SK-N-MC (cell line): ENCODE measurements around the gene C7orf25.

Experiments used
- DNase-seq: peaks from one replicate; pipeline ENCODE4 v3.0.0-alpha.2; 2011; ENCODE audit warnings: low read depth, low spot score
- H3K27ac ChIP-seq: fragments of 200-600 bp; sonication (generic); 2 replicates; pipeline ENCODE4 v1.5.1; 2016; ENCODE audit warnings: mixed run types
- H3K36me3 ChIP-seq: fragments of 200-600 bp; sonication (generic); 2 replicates; pipeline ENCODE4 v1.6.1; 2017; ENCODE audit warnings: antibody characterized with exemption, low read length, mixed read lengths; ENCODE audit not compliant: insufficient read depth
- H3K4me3 ChIP-seq: fragments of 200-600 bp; sonication (generic); 2 replicates; pipeline ENCODE4 v1.5.1; 2016
- H3K9ac ChIP-seq: fragments of 200-600 bp; sonication (generic); 2 replicates; pipeline ENCODE4 v1.8.0; 2017; ENCODE audit warnings: mixed run types, mixed read lengths; ENCODE audit not compliant: insufficient read length
- H3K9me3 ChIP-seq: fragments of 200-600 bp; sonication (generic); 2 replicates; pipeline ENCODE4 v1.6.1; 2017; ENCODE audit warnings: low read depth, mild to moderate bottlenecking, antibody characterized with exemption, low read length, moderate library complexity, mixed read lengths
- EZH2 ChIP-seq: fragments of 200-600 bp; sonication (generic); IDR thresholded peaks from one replicate; pipeline ENCODE4 v1.6.1; 2017; ENCODE audit warnings: antibody characterized with exemption
- FOXP2 ChIP-seq: optimal IDR thresholded peaks from 2 replicates; pipeline ENCODE3; 2011; ENCODE audit warnings: mild to moderate bottlenecking, moderate library complexity; ENCODE audit not compliant: insufficient read depth; ENCODE audit errors: extremely low read length, control extremely low read depth
- POLR2AphosphoS5 ChIP-seq: IDR thresholded peaks from 2 replicates; pipeline ENCODE4 v1.6.1; 2012; ENCODE audit warnings: mild to moderate bottlenecking, low read depth, low read length, borderline replicate concordance

The C7orf25 gene

GRCh38 chr7:42911454-42912447 lies at the start of gene C7orf25:
C7orf25 (minus strand) TSS chr7:42912070; CDS start chr7:42910900, 1,170 bp downstream.
- peak within 1 kb of the TSS; percentile 96 for H3K9ac ChIP-seq
- H3K27ac ChIP-seq = peak within 1 kb of the TSS; percentile 42; the same call in 1 of the 2 replicates
- peak; percentile 39 for DNase-seq
- TF ChIP-seq POLR2AphosphoS5 = peak; percentile 81; the same call in 1 of the 2 replicates
- peak; percentile 78 for TF ChIP-seq FOXP2
- no peak for TF ChIP-seq EZH2
- H3K9me3 ChIP-seq = no peaks in the 10 kb centered on the region
- H3K36me3 ChIP-seq = peaks cover 24% of the 10 kb centered on the region
- peak within 1 kb of the TSS; percentile 96 for H3K4me3 ChIP-seq

- H3K36me3 ChIP-seq = no peaks in the 10 kb centered on the region
- no peak overlapping the region for H3K9ac ChIP-seq
- TF ChIP-seq FOXP2 (no peak), EZH2 (no peak), POLR2AphosphoS5 (no peak)
- no peak for DNase-seq
- H3K4me3 ChIP-seq = no peak overlapping the region
- no peaks in the 10 kb centered on the region for H3K9me3 ChIP-seq
- no peak overlapping the region for H3K27ac ChIP-seq
These were observed 49.3 kb upstream of the C7orf25 start for GRCh38 chr7:42961170-42961569.

- DNase-seq = no peak
- no peaks in the 10 kb centered on the region for H3K9me3 ChIP-seq
- no peak overlapping the region for H3K27ac ChIP-seq
- H3K4me3 ChIP-seq = no peak overlapping the region
- H3K9ac ChIP-seq = no peak overlapping the region
- TF ChIP-seq EZH2 (no peak), POLR2AphosphoS5 (no peak), FOXP2 (no peak)
- no peaks in the 10 kb centered on the region for H3K36me3 ChIP-seq
These were observed 48.9 kb upstream of the C7orf25 start for GRCh38 chr7:42960762-42961161.

GRCh38 chr7:42959549-42959948 lies 47.7 kb upstream of the C7orf25 start:
- no peak overlapping the region for H3K4me3 ChIP-seq
- DNase-seq = no peak
- no peaks in the 10 kb centered on the region for H3K9me3 ChIP-seq

GRCh38 chr7:42956062-42956461 lies 44.2 kb upstream of the C7orf25 start:
- Histone ChIP-seq H3K9me3 (no peaks in the 10 kb centered on the region), H3K9ac (no peak overlapping the region), H3K27ac (no peak overlapping the region), H3K36me3 (no peaks in the 10 kb centered on the region), H3K4me3 (no peak overlapping the region)
- TF ChIP-seq POLR2AphosphoS5 (no peak), FOXP2 (no peak), EZH2 (no peak)
- DNase-seq = no peak

More at GRCh38 chr7:42959549-42959948, 47.7 kb upstream of the C7orf25 start:
- no peak overlapping the region for H3K9ac ChIP-seq
- no peak overlapping the region for H3K27ac ChIP-seq
- H3K36me3 ChIP-seq = no peaks in the 10 kb centered on the region
- TF ChIP-seq POLR2AphosphoS5 = no peak
- TF ChIP-seq EZH2 = no peak

- H3K9me3 ChIP-seq = no peaks in the 10 kb centered on the region
- no peak for DNase-seq
- no peak overlapping the region for H3K4me3 ChIP-seq
- no peaks in the 10 kb centered on the region for H3K36me3 ChIP-seq
- no peak overlapping the region for H3K27ac ChIP-seq
- TF ChIP-seq EZH2 (no peak), FOXP2 (no peak)
- no peak overlapping the region for H3K9ac ChIP-seq
These were observed 42.1 kb upstream of the C7orf25 start for GRCh38 chr7:42953994-42954393.

- no peaks in the 10 kb centered on the region for H3K36me3 ChIP-seq
- no peak overlapping the region for H3K9ac ChIP-seq
- no peaks in the 10 kb centered on the region for H3K9me3 ChIP-seq
- TF ChIP-seq FOXP2 = no peak
- no peak for TF ChIP-seq POLR2AphosphoS5
- no peak for TF ChIP-seq EZH2
- no peak overlapping the region for H3K27ac ChIP-seq
- no peak overlapping the region for H3K4me3 ChIP-seq
- no peak for DNase-seq
These were observed 40.5 kb upstream of the C7orf25 start for GRCh38 chr7:42952328-42952727.

GRCh38 chr7:42950417-42950816 lies 38.5 kb upstream of the C7orf25 start:
- no peak overlapping the region for H3K27ac ChIP-seq
- H3K9ac ChIP-seq = no peak overlapping the region
- H3K36me3 ChIP-seq = no peaks in the 10 kb centered on the region
- no peak overlapping the region for H3K4me3 ChIP-seq
- no peaks in the 10 kb centered on the region for H3K9me3 ChIP-seq
- no peak for TF ChIP-seq POLR2AphosphoS5
- TF ChIP-seq EZH2 = no peak
- TF ChIP-seq FOXP2 = no peak
- no peak for DNase-seq
